HL-60 (cell line): ENCODE data around the gene KLF6.

Source experiments
- DNase-seq, 2 experiments: peaks; one replicate each; pipeline ENCODE4 v3.0.0-alpha.2; 2010 to 2020; ENCODE audit warnings: low read depth in 1 of 2, low spot score in 1 of 2
- H3K27ac ChIP-seq: fragments of 250-450 bp; sonication (Bioruptor Pico); replicated peaks from 2 replicates; pipeline ENCODE4 v1.5.1; 2020; ENCODE audit warnings: mild to moderate bottlenecking, moderate library complexity
- H3K27me3 ChIP-seq: fragments of 250-450 bp; sonication (Bioruptor Pico); 2 replicates; pipeline ENCODE4 v1.5.1; 2021; ENCODE audit warnings: mild to moderate bottlenecking, moderate library complexity; ENCODE audit not compliant: insufficient read depth, poor library complexity, severe bottlenecking
- H3K4me3 ChIP-seq: replicated peaks from 2 replicates; pipeline ENCODE4 v1.5.1; 2011; ENCODE audit warnings: mild to moderate bottlenecking, control low read depth, low read length; ENCODE audit not compliant: insufficient read depth
- GABPA ChIP-seq: IDR thresholded peaks from 2 replicates; pipeline ENCODE4 v1.6.1; 2012; ENCODE audit warnings: low read depth
- POLR2AphosphoS5 ChIP-seq: IDR thresholded peaks from 2 replicates; pipeline ENCODE4 v1.6.1; 2012; ENCODE audit warnings: low read depth
- SPI1 ChIP-seq: IDR thresholded peaks from 2 replicates; pipeline ENCODE4 v1.6.1; 2012; ENCODE audit warnings: low read depth, mild to moderate bottlenecking, borderline replicate concordance
- TF ChIP-seq, protein P1 (sequence below): IDR thresholded peaks from one replicate; pipeline ENCODE4 v1.5.1; 2011; ENCODE audit warnings: low read length, control low read depth, inconsistent platforms; ENCODE audit not compliant: insufficient read depth
- TF ChIP-seq, protein P2 (sequence below): IDR thresholded peaks from 2 replicates; pipeline ENCODE4 v1.6.1; 2012; ENCODE audit warnings: low read depth; ENCODE audit not compliant: insufficient replicate concordance

The KLF6 gene

DNA sequence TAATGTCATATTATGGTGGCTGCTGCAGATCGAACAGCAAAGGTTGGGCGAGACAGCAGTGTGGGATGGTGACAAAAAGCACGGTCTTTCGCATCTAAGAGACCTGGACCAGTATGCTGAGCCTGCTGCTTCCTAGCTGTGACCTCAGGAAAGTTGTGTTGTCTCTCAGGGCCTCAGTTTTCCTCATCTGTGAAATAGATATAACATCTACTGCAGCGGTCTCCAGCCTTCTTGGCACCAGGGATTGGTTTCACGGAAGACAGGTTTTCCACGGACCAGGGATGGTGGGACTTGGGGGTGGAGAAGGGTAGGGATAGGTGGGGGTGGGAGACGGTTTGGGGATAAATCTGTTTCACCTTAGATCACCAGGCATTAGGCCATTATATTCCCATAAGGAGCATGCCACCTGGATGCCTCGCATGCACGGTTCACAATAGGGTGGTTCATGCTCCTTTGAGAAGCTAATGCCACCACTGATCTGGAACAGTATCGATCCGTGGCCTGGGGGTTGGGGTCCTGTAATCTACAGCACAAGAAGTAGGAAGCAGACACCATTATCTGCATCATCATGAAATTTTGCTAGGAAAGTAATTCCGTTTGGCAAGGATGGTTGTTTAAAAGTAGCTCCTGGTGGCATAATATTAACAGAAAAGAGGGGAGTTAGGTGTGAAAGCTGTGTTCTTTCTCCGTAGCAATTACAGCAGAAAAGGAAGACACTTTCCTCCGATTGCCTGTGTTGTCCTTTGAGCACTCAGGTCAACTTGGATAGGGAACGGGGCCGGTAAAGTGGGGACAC, 10.8 kb downstream of the KLF6 start:
- H3K27ac ChIP-seq, result no peak overlapping the region
- DNase-seq, result no peak
- TF ChIP-seq, protein P1, sequence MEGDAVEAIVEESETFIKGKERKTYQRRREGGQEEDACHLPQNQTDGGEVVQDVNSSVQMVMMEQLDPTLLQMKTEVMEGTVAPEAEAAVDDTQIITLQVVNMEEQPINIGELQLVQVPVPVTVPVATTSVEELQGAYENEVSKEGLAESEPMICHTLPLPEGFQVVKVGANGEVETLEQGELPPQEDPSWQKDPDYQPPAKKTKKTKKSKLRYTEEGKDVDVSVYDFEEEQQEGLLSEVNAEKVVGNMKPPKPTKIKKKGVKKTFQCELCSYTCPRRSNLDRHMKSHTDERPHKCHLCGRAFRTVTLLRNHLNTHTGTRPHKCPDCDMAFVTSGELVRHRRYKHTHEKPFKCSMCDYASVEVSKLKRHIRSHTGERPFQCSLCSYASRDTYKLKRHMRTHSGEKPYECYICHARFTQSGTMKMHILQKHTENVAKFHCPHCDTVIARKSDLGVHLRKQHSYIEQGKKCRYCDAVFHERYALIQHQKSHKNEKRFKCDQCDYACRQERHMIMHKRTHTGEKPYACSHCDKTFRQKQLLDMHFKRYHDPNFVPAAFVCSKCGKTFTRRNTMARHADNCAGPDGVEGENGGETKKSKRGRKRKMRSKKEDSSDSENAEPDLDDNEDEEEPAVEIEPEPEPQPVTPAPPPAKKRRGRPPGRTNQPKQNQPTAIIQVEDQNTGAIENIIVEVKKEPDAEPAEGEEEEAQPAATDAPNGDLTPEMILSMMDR, result no peak
- TF ChIP-seq, protein P2, sequence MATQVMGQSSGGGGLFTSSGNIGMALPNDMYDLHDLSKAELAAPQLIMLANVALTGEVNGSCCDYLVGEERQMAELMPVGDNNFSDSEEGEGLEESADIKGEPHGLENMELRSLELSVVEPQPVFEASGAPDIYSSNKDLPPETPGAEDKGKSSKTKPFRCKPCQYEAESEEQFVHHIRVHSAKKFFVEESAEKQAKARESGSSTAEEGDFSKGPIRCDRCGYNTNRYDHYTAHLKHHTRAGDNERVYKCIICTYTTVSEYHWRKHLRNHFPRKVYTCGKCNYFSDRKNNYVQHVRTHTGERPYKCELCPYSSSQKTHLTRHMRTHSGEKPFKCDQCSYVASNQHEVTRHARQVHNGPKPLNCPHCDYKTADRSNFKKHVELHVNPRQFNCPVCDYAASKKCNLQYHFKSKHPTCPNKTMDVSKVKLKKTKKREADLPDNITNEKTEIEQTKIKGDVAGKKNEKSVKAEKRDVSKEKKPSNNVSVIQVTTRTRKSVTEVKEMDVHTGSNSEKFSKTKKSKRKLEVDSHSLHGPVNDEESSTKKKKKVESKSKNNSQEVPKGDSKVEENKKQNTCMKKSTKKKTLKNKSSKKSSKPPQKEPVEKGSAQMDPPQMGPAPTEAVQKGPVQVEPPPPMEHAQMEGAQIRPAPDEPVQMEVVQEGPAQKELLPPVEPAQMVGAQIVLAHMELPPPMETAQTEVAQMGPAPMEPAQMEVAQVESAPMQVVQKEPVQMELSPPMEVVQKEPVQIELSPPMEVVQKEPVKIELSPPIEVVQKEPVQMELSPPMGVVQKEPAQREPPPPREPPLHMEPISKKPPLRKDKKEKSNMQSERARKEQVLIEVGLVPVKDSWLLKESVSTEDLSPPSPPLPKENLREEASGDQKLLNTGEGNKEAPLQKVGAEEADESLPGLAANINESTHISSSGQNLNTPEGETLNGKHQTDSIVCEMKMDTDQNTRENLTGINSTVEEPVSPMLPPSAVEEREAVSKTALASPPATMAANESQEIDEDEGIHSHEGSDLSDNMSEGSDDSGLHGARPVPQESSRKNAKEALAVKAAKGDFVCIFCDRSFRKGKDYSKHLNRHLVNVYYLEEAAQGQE, result no peak
- no peak for TF ChIP-seq SPI1
- no peak for TF ChIP-seq POLR2AphosphoS5
- TF ChIP-seq GABPA, result no peak

DNA sequence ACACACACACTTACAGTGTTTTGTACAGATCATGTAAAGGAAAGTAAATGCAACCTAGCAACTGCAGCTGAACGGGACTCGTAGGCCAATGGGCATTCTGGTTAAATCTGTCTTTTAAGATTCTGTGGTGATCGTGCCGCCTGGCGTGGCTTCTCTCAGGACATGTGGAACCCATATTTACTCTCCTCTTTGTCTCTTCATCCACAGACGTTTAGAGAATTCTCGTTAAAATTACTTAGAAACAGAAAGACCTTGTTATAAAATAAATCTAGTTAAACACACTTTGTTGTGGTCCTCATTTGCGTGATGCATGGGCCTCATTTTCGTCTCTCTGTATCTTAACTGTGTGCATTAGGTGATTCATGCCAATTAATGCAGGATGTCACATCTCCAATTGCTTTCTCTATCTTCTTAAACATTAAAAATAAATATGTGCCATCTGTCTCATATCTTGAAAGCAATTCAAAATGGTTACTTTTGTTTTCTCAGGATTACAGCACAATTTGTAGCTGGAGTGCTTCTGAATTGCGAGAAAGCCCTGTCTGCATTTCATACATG, 11.5 kb downstream of the KLF6 start:
- H3K27ac ChIP-seq, result no peak overlapping the region
- TF ChIP-seq GABPA (no peak), POLR2AphosphoS5 (no peak), SPI1 (no peak)
- TF ChIP-seq, protein P2, result no peak
- TF ChIP-seq, protein P1, result no peak
- no peak for DNase-seq
- H3K4me3 ChIP-seq, result no peak overlapping the region
- H3K27me3 ChIP-seq, result no peaks in the 10 kb centered on the region

More for the DNA sequence above, 10.8 kb downstream of the KLF6 start:
- no peaks in the 10 kb centered on the region for H3K27me3 ChIP-seq
- no peak overlapping the region for H3K4me3 ChIP-seq

DNA sequence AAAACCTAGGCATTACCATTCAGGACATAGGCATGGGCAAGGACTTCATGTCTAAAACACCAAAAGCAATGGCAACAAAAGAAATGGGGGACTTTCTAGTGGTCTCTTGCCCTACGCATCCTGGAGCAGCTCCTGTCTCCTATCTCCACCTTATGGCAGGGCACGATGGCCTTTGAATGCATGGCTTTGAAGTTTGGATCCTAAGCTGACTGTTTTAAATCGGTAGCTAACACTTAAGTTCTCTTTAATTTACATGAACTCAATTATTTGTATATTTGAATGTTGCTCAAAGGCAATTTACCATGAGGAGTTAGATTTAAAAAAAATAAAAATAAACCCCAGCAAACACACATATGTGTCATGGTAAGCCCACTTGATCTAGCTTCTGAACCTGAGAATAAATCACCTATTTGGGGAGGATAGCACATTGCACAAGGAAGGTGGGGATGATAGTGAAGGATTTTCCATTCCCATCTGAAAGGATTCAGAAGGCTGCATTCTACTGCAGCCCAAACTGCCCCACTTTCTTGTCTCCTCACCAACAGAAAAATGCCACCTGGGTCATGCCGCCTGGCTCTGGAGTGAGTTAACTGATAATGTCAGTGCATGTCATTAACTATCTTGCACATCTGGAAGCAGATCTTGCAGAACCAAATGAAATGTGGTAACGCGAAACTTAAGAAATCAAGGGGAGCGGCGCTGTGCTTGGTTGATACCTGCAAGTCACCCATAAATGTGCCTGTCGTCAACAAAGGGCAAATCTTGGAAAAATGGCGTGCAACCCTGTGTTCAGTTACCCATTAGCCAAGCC, 12.4 kb downstream of the KLF6 start:
- DNase-seq, result peak in 1 of 2 experiments; percentile 14
- H3K27ac ChIP-seq, result no peak overlapping the region
- no peaks in the 10 kb centered on the region for H3K27me3 ChIP-seq
- no peak overlapping the region for H3K4me3 ChIP-seq
- TF ChIP-seq, protein P1, result no peak
- TF ChIP-seq, protein P2, result no peak
- TF ChIP-seq SPI1, result no peak
- TF ChIP-seq POLR2AphosphoS5, result no peak
- no peak for TF ChIP-seq GABPA
